ENCODE results near the gene C8G.

DNA sequence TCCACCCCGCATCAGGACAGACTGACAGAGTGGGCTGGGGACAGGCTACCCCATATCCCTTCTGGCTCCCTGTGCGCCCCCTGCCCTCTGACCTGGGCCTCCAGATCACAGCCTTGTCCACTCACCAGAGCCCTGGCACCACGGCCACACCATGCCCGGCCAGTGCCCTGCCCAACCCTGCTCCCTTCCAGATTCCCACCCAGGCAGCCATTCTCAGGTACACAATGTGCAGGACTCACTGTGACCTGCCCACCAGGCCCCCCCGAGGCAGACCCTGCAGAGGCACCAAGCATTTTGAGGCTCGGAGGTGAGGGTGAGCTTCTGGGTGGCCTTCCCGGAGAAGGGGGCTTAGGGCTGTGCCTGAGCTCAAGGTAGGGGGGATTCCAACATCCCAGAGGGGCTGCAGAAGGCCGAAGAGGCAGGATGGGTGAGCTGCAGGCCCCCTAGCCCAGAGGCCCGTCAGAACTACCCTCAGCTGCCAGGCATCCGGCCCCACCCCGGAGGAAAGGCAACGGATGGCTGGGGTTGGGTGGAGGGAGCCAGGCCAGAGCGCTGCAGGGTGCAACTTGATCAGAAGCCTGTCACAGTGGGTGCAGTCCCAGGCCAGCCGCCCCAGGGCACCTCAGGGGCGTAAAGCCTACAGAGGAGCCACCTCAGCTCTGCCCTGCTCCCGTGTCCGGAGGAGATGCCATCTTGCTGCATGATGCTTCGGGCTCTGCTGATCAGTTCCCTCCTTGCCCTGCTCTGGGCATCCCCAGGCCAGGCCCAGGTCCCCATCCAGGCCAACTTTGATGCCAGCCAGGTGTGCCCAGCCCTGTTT lies 37.4 kb downstream of the C8G start, which contains the start of gene LCNL1:
- TF ChIP-seq EP300 (IDR thresholded peaks at IDR 0.05) (no peak), POLR2A (IDR thresholded peaks at IDR 0.05) (no peak), POLR2AphosphoS5 (IDR thresholded peaks at IDR 0.05) (no peak)
- TF ChIP-seq, protein P1, sequence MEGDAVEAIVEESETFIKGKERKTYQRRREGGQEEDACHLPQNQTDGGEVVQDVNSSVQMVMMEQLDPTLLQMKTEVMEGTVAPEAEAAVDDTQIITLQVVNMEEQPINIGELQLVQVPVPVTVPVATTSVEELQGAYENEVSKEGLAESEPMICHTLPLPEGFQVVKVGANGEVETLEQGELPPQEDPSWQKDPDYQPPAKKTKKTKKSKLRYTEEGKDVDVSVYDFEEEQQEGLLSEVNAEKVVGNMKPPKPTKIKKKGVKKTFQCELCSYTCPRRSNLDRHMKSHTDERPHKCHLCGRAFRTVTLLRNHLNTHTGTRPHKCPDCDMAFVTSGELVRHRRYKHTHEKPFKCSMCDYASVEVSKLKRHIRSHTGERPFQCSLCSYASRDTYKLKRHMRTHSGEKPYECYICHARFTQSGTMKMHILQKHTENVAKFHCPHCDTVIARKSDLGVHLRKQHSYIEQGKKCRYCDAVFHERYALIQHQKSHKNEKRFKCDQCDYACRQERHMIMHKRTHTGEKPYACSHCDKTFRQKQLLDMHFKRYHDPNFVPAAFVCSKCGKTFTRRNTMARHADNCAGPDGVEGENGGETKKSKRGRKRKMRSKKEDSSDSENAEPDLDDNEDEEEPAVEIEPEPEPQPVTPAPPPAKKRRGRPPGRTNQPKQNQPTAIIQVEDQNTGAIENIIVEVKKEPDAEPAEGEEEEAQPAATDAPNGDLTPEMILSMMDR (IDR thresholded peaks at IDR 0.05) = no peak

Measured in upper lobe of left lung (tissue), 4 donors.